ENCODE results near the gene EPN3. TPM values are rescaled to one million over a fixed set of nuclear protein-coding genes. Genes with fewer than 3 reads are reported as not detected.

Gene EPN3
- total and polyA plus RNA-seq, 5 donors = 5.4 to 31.5 (median 23.3) TPM

- ATAC-seq = no peak
- intact Hi-C loops (cut with DNase I) = no loop called here
- H3K27me3 ChIP-seq (ENCODE audit: control insufficient read depth, insufficient read depth) = no peaks in the 10 kb centered on the region
- WGBS = 92% methylated on average over 10 of the region's 10 CpGs
- H3K4me1 ChIP-seq (ENCODE audit: control insufficient read depth, insufficient read depth, low read length) = no peaks in the 10 kb centered on the region
- peak in 2 of 3 donors; percentile 7 to 9 for DNase-seq
- no peaks in the 10 kb centered on the region for H3K9me3 ChIP-seq (ENCODE audit: control insufficient read depth, low read length)
- H3K27ac ChIP-seq (ENCODE audit: low read length) = no peak overlapping the region
- H3K4me3 ChIP-seq (ENCODE audit: low read length) = no peak overlapping the region
Measured at GRCh38 chr17:50522766-50523165, 9.8 kb upstream of the EPN3 start.

- intact Hi-C loops (cut with DNase I) = no loop called here
- Histone ChIP-seq H3K27ac (ENCODE audit: low read length) (no peak overlapping the region), H3K4me3 (ENCODE audit: low read length) (no peak overlapping the region), H3K4me1 (ENCODE audit: control insufficient read depth, insufficient read depth, low read length) (no peaks in the 10 kb centered on the region), H3K9me3 (ENCODE audit: control insufficient read depth, low read length) (no peaks in the 10 kb centered on the region), H3K27me3 (ENCODE audit: control insufficient read depth, insufficient read depth) (no peaks in the 10 kb centered on the region)
- ATAC-seq (no peak), DNase-seq (peak in 2 of 3 donors; percentile 3 to 24)
- WGBS = 79% methylated on average over 2 of the region's 2 CpGs
Measured at GRCh38 chr17:50523208-50523607, 9.3 kb upstream of the EPN3 start.

GRCh38 chr17:50524838-50525237 is 7.7 kb upstream of the EPN3 start:
- Histone ChIP-seq H3K27ac (ENCODE audit: low read length) (no peak overlapping the region), H3K9me3 (ENCODE audit: control insufficient read depth, low read length) (no peaks in the 10 kb centered on the region), H3K27me3 (ENCODE audit: control insufficient read depth, insufficient read depth) (no peaks in the 10 kb centered on the region), H3K4me3 (ENCODE audit: low read length) (no peak overlapping the region), H3K4me1 (ENCODE audit: control insufficient read depth, insufficient read depth, low read length) (no peaks in the 10 kb centered on the region)
- WGBS = 91% methylated on average over 18 of the region's 18 CpGs
- DNase-seq (peak in 1 of 3 donors; percentile 21), ATAC-seq (no peak)
- intact Hi-C loops (cut with DNase I) = no loop called here

GRCh38 chr17:50527155-50527762 is 5.3 kb upstream of the EPN3 start:
- no peak for ATAC-seq
- DNase-seq = no peak
- H3K4me1 ChIP-seq (ENCODE audit: control insufficient read depth, insufficient read depth, low read length) = peaks cover 3% of the 10 kb centered on the region
- no peaks in the 10 kb centered on the region for H3K27me3 ChIP-seq (ENCODE audit: control insufficient read depth, insufficient read depth)
- WGBS = 61% methylated on average over 5 of the region's 5 CpGs
- H3K9me3 ChIP-seq (ENCODE audit: control insufficient read depth, low read length) = no peaks in the 10 kb centered on the region
- H3K4me3 ChIP-seq (ENCODE audit: low read length) = no peak overlapping the region
- no peak overlapping the region for H3K27ac ChIP-seq (ENCODE audit: low read length)
- intact Hi-C loops (cut with DNase I) = no loop called here

GRCh38 chr17:50527949-50528474 is 4.5 kb upstream of the EPN3 start:
- peaks cover 3% of the 10 kb centered on the region for H3K4me1 ChIP-seq (ENCODE audit: control insufficient read depth, insufficient read depth, low read length)
- DNase-seq (no peak), ATAC-seq (no peak)
- intact Hi-C loops (cut with DNase I) = no loop called here
- H3K9me3 ChIP-seq (ENCODE audit: control insufficient read depth, low read length) = no peaks in the 10 kb centered on the region
- whole genome bisulfite sequencing = 92% methylated on average over 4 of the region's 4 CpGs
- no peaks in the 10 kb centered on the region for H3K27me3 ChIP-seq (ENCODE audit: control insufficient read depth, insufficient read depth)
- H3K27ac ChIP-seq (ENCODE audit: low read length) = no peak overlapping the region
- H3K4me3 ChIP-seq (ENCODE audit: low read length) = no peak overlapping the region

GRCh38 chr17:50529849-50530248 is 2.7 kb upstream of the EPN3 start:
- 88% methylated on average over 7 of the region's 7 CpGs for WGBS
- DNase-seq (no peak), ATAC-seq (no peak)
- Histone ChIP-seq H3K4me3 (ENCODE audit: low read length) (no peak overlapping the region), H3K9me3 (ENCODE audit: control insufficient read depth, low read length) (no peaks in the 10 kb centered on the region), H3K4me1 (ENCODE audit: control insufficient read depth, insufficient read depth, low read length) (peaks cover 3% of the 10 kb centered on the region), H3K27me3 (ENCODE audit: control insufficient read depth, insufficient read depth) (no peaks in the 10 kb centered on the region), H3K27ac (ENCODE audit: low read length) (no peak overlapping the region)
- intact Hi-C loops (cut with DNase I) = loop anchor here in 3 of 4 donors (5.0 to 10.0 kb wide), 2 partner anchors 45 to 48 kb away; no protein-coding TSS in a partner anchor

- intact Hi-C loops (cut with DNase I) = loop anchor here in 3 of 4 donors (5.0 to 10.0 kb wide), 2 partner anchors 47 to 49 kb away; no protein-coding TSS in a partner anchor
- H3K27me3 ChIP-seq (ENCODE audit: control insufficient read depth, insufficient read depth) = no peaks in the 10 kb centered on the region
Measured at GRCh38 chr17:50531428-50532025, 1.0 kb upstream of the EPN3 start.

GRCh38 chr17:50533185-50533584 is 650 bp downstream of the EPN3 start:
- Histone ChIP-seq H3K4me1 (ENCODE audit: control insufficient read depth, insufficient read depth, low read length) (peaks cover 3% of the 10 kb centered on the region), H3K4me3 (ENCODE audit: low read length) (peak overlapping the region; percentile 20), H3K27me3 (ENCODE audit: control insufficient read depth, insufficient read depth) (no peaks in the 10 kb centered on the region), H3K27ac (ENCODE audit: low read length) (peak overlapping the region; percentile 28), H3K9me3 (ENCODE audit: control insufficient read depth, low read length) (no peaks in the 10 kb centered on the region)
- DNase-seq (no peak), ATAC-seq (peak in 1 of 2 donors; percentile 10)
- intact Hi-C loops (cut with DNase I) = loop anchor here in 3 of 4 donors (5.0 to 10.0 kb wide), 2 partner anchors 48 to 51 kb away; no protein-coding TSS in a partner anchor
- 18% methylated on average over 5 of the region's 5 CpGs for WGBS

More at GRCh38 chr17:50531428-50532025, 1.0 kb upstream of the EPN3 start:
- Histone ChIP-seq H3K4me1 (ENCODE audit: control insufficient read depth, insufficient read depth, low read length) (peaks cover 3% of the 10 kb centered on the region), H3K9me3 (ENCODE audit: control insufficient read depth, low read length) (no peaks in the 10 kb centered on the region), H3K4me3 (ENCODE audit: low read length) (no peak overlapping the region), H3K27ac (ENCODE audit: low read length) (no peak overlapping the region)
- no peak for ATAC-seq
- WGBS = 57% methylated on average over 6 of the region's 6 CpGs
- DNase-seq = no peak

- WGBS = under 1% methylated on average over 17 of the region's 17 CpGs
- peak; percentile 75 to 95 (median 89) for DNase-seq
- Histone ChIP-seq H3K27me3 (ENCODE audit: control insufficient read depth, insufficient read depth) (no peaks in the 10 kb centered on the region), H3K4me3 (ENCODE audit: low read length) (no peak overlapping the region), H3K4me1 (ENCODE audit: control insufficient read depth, insufficient read depth, low read length) (peaks cover 3% of the 10 kb centered on the region), H3K9me3 (ENCODE audit: control insufficient read depth, low read length) (no peaks in the 10 kb centered on the region), H3K27ac (ENCODE audit: low read length) (peak overlapping the region; percentile 28)
- peak; percentile 68 to 75 for ATAC-seq
- intact Hi-C loops (cut with DNase I) = loop anchor here in 3 of 4 donors (5.0 to 10.0 kb wide), 2 partner anchors 49 to 51 kb away; no protein-coding TSS in a partner anchor
Measured at GRCh38 chr17:50533720-50534148, 1.2 kb downstream of the EPN3 start.

- intact Hi-C loops (cut with DNase I) = loop anchor here in 3 of 4 donors (5.0 to 10.0 kb wide), 2 partner anchors 50 to 52 kb away; no protein-coding TSS in a partner anchor
- Histone ChIP-seq H3K4me3 (ENCODE audit: low read length) (no peak overlapping the region), H3K4me1 (ENCODE audit: control insufficient read depth, insufficient read depth, low read length) (peaks cover 3% of the 10 kb centered on the region), H3K9me3 (ENCODE audit: control insufficient read depth, low read length) (no peaks in the 10 kb centered on the region), H3K27me3 (ENCODE audit: control insufficient read depth, insufficient read depth) (no peaks in the 10 kb centered on the region), H3K27ac (ENCODE audit: low read length) (peak overlapping the region; percentile 10)
- 44% methylated on average over 24 of the region's 24 CpGs for WGBS
- ATAC-seq = peak; percentile 32 to 51
- DNase-seq = no peak
Measured at GRCh38 chr17:50534222-50534978, 1.9 kb downstream of the EPN3 start.

All from right cardiac atrium (tissue), 5 donors.